Fibroblast of lung (primary cell): ENCODE data around the gene ITFG1.

Source experiments
- EZH2 ChIP-seq: IDR thresholded peaks from 2 replicates; pipeline ENCODE4 v1.5.1; 2012; ENCODE audit warnings: low read length, control low read depth, mild to moderate bottlenecking; ENCODE audit errors: missing control alignments
- TF ChIP-seq, protein P1 (sequence below), 2 donors: IDR thresholded peaks in 1 of 2; conservative IDR thresholded peaks in 1 of 2; 1 replicate in 1 of 2; 2 replicates in 1 of 2; pipeline ENCODE4 v1.5.1; 2011 to 2012; ENCODE audit warnings: low read length in 2 of 2, control low read depth in 1 of 2, inconsistent platforms in 1 of 2, low read depth in 1 of 2, mild to moderate bottlenecking in 1 of 2

- TF ChIP-seq, protein P1, sequence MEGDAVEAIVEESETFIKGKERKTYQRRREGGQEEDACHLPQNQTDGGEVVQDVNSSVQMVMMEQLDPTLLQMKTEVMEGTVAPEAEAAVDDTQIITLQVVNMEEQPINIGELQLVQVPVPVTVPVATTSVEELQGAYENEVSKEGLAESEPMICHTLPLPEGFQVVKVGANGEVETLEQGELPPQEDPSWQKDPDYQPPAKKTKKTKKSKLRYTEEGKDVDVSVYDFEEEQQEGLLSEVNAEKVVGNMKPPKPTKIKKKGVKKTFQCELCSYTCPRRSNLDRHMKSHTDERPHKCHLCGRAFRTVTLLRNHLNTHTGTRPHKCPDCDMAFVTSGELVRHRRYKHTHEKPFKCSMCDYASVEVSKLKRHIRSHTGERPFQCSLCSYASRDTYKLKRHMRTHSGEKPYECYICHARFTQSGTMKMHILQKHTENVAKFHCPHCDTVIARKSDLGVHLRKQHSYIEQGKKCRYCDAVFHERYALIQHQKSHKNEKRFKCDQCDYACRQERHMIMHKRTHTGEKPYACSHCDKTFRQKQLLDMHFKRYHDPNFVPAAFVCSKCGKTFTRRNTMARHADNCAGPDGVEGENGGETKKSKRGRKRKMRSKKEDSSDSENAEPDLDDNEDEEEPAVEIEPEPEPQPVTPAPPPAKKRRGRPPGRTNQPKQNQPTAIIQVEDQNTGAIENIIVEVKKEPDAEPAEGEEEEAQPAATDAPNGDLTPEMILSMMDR (conservative IDR thresholded peaks at IDR 0.05 in 1 of 2, IDR thresholded peaks at IDR 0.05 in 1 of 2; ENCODE audit: low read depth in 1 of 2, low read length in 2 of 2), result no peak
- no peak for TF ChIP-seq EZH2
These were observed 137.6 kb downstream of the ITFG1 start for GRCh38 chr16:47323241-47323640.
